Right lobe of liver (tissue), 6 donors: ENCODE measurements around the gene POU2F3. TPM values are rescaled to one million over a fixed set of nuclear protein-coding genes. Genes with fewer than 3 reads are reported as not detected.

Experiments used
- ATAC-seq, 4 donors: fragments of 200-7000 bp; cut with Tn5 transposase; one replicate each; pipeline ENCODE4 v1.9.1; 2020; ENCODE audit warnings: mild to moderate bottlenecking in 4 of 4, moderate library complexity in 4 of 4
- DNase-seq, 3 donors: peaks; one replicate each; pipeline ENCODE4 v3.0.0-alpha.2; 2020
- H3K27ac ChIP-seq, 3 donors: fragments of 200-600 bp; one replicate each; pipeline ENCODE4 v1.8.0; 2022
- H3K27me3 ChIP-seq, 2 donors: fragments of 200-600 bp; one replicate each; pipeline ENCODE4 v1.8.0; 2022
- H3K36me3 ChIP-seq, 4 donors: fragments of 200-600 bp; sonication (generic) in 1 of 4; one replicate each; pipeline versions ENCODE4 v1.5.1 to v1.8.0; 2017 to 2022; ENCODE audit warnings: control low read depth in 1 of 4
- H3K4me1 ChIP-seq, 4 donors: fragments of 200-600 bp; sonication (generic) in 1 of 4; one replicate each; pipeline versions ENCODE4 v1.5.1 to v1.8.0; 2017 to 2022; ENCODE audit warnings: control low read depth in 1 of 4
- H3K4me3 ChIP-seq, 3 donors: fragments of 200-600 bp; one replicate each; pipeline ENCODE4 v1.8.0; 2022
- H3K9me3 ChIP-seq, 4 donors: fragments of 200-600 bp; sonication (generic) in 1 of 4; one replicate each; pipeline versions ENCODE4 v1.5.1 to v1.8.0; 2017 to 2022; ENCODE audit warnings: control low read depth in 1 of 4
- POLR2A ChIP-seq: fragments of 450-650 bp; IDR thresholded peaks from one replicate; pipeline ENCODE4 v1.6.1; 2017; ENCODE audit warnings: antibody characterized with exemption, mild to moderate bottlenecking
- WGBS: methylation state at CpG from one replicate; pipeline ENCODE4 v1.1.6; 2018; ENCODE audit warnings: low coverage, low lambda C conversion rate; ENCODE audit not compliant: insufficient coverage; ENCODE audit errors: missing lambda C conversion rate; 5-methylcytosine and 5-hydroxymethylcytosine counted together
- intact Hi-C, 2 donors: fragments of 100-400 bp; cut with DNase I; formaldehyde crosslinking; loops; one replicate each; pipeline versions ENCODE4 v1.11.2 to v1.14.1; 2022
- total RNA-seq, 6 experiments: library from RNA; depleted of rRNA in 2 of 6; stranded (reverse); fragments of >200 nt in 2 of 6; fragmentation: NEBNext Ultra II Directional in 3 of 6; extraction: Animal tissue kit (Norgen Biotek cat#: 25700) in 3 of 6; gene quantifications; one replicate each; pipeline versions ENCODE4 v1.1.0 to v1.2.4, GENCODE V29; 2016 to 2023
- TF ChIP-seq, protein P1 (sequence below), 4 donors: fragments of 200-600 bp in 3 of 4; fragments of 450-650 bp in 1 of 4; IDR thresholded peaks; one replicate each; pipeline versions ENCODE4 v1.5.1 to v1.8.0; 2016 to 2022; ENCODE audit warnings: antibody characterized with exemption in 4 of 4, mild to moderate bottlenecking in 2 of 4
- donor health status: DM: no; HTN: yes; CAD: no.
- donor health status: DM: no; HTN: no; CAD: no.
- donor health status: DM: no; HTN: no; CAD: no.
- donor health status: DM: no; HTN: yes; CAD: no.
- donor health status: DM: no; HTN: yes; CAD: no.

POU2F3 gene
- total RNA-seq, 6 experiments from 2014 or later: not detected

DNA sequence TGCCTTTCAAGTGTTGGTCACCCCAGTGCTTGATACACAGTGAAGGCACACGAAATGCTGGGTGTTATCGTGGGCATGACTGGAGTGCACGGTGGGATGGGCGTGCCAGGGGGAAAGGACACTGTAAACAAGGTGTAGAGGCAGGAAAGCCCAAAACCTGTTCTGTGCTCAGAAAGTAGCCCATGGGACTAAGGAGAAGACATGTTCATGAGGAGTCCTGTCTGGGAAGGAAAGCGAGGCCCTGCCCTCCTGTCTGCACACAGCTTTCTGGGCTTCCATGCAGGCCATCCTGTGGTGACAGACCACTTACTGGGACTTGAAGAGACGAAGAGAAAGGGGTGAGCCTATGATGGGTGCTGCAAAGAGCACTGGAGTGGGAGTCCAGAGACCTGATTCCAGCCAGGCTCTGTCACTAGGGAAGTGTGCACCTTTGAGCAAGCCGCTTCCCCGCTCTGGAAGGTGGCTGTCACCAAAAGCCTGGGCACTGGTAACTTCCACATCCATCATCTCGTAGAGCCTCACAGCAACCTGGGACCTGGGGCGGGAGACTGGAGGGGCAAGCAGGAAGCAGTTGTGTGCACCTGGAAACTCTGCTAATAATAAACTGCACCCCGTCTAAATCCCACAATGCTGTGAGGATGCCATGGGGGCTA is 846 bp upstream of the POU2F3 start:
- Histone ChIP-seq H3K9me3 (no peaks in the 10 kb centered on the region), H3K36me3 (no peaks in the 10 kb centered on the region), H3K4me1 (peaks cover 0 to 3% (median 0%) of the 10 kb centered on the region in 4 donors), H3K27me3 (no peaks in the 10 kb centered on the region), H3K27ac (no peak overlapping the region), H3K4me3 (no peak overlapping the region)
- 74% methylated on average over 7 of the region's 11 CpGs for WGBS
- TF ChIP-seq, protein P1, sequence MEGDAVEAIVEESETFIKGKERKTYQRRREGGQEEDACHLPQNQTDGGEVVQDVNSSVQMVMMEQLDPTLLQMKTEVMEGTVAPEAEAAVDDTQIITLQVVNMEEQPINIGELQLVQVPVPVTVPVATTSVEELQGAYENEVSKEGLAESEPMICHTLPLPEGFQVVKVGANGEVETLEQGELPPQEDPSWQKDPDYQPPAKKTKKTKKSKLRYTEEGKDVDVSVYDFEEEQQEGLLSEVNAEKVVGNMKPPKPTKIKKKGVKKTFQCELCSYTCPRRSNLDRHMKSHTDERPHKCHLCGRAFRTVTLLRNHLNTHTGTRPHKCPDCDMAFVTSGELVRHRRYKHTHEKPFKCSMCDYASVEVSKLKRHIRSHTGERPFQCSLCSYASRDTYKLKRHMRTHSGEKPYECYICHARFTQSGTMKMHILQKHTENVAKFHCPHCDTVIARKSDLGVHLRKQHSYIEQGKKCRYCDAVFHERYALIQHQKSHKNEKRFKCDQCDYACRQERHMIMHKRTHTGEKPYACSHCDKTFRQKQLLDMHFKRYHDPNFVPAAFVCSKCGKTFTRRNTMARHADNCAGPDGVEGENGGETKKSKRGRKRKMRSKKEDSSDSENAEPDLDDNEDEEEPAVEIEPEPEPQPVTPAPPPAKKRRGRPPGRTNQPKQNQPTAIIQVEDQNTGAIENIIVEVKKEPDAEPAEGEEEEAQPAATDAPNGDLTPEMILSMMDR (IDR thresholded peaks at IDR 0.05): no peak
- no peak for TF ChIP-seq POLR2A
- DNase-seq: no peak
- intact Hi-C loops: loop anchor here in 1 of 2 donors (5.0 kb wide), 1 partner anchor 58 kb away; no protein-coding TSS in a partner anchor
- no peak for ATAC-seq

DNA sequence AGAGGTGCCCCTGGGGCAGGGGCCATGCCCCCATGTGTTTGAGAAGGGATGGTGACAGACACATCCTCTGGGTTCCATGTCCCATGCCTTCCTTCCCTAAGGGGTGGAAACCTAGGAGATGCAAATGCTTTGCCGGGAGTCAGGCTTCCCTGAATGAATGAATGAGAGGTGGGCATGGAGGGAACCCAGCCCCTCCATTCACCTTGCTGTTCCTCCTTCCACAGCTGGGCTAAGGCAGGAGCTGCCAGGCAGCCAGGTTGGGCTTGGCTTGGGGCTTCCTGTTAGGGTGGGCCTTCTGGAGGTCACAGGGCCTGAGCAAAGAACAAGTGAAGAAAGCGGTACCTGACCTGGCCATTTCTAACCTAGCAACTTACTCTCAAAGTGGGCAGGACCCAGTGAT is 926 bp downstream of the POU2F3 start:
- TF ChIP-seq, protein P1 (IDR thresholded peaks at IDR 0.05): no peak
- TF ChIP-seq POLR2A: no peak
- Histone ChIP-seq H3K27me3 (no peaks in the 10 kb centered on the region), H3K36me3 (no peaks in the 10 kb centered on the region), H3K9me3 (no peaks in the 10 kb centered on the region), H3K4me3 (no peak overlapping the region), H3K4me1 (peaks cover 0 to 3% (median 0%) of the 10 kb centered on the region in 4 donors), H3K27ac (no peak overlapping the region)
- intact Hi-C loops: loop anchor here in 1 of 2 donors (5.0 kb wide), 1 partner anchor 56 kb away; no protein-coding TSS in a partner anchor
- 100% methylated on average over 1 of the region's 2 CpGs for WGBS
- no peak for DNase-seq
- ATAC-seq: no peak

DNA sequence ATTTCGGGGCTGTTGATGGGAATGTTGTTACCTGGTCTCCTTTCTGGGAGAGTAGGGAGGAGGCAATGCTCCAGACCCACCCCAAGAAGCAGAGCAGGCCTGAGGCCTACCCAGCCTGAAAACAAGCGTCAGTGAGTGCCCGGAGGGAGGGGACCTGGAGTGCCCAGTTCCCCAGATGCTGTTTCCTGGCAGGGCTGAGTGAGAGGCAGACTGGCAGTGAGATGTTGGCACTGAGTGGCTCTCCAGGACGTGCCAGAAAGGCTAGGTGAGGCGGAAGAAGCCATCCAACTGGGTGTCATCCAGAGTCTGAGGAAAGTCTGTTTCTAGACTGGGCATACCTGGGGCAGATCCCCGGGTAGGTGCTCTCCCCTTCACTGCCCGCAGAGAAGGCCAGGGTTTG is 1.3 kb downstream of the POU2F3 start:
- no peak for ATAC-seq
- H3K4me3 ChIP-seq: no peak overlapping the region
- H3K4me1 ChIP-seq: peaks cover 0 to 3% (median 0%) of the 10 kb centered on the region in 4 donors
- WGBS: no CpG with 5 or more reads among the region's 7 CpGs
- DNase-seq: no peak
- intact Hi-C loops: loop anchor here in 1 of 2 donors (5.0 kb wide), 1 partner anchor 56 kb away; no protein-coding TSS in a partner anchor
- no peak overlapping the region for H3K27ac ChIP-seq
- H3K27me3 ChIP-seq: no peaks in the 10 kb centered on the region
- no peaks in the 10 kb centered on the region for H3K36me3 ChIP-seq
- no peaks in the 10 kb centered on the region for H3K9me3 ChIP-seq
- TF ChIP-seq, protein P1 (IDR thresholded peaks at IDR 0.05): no peak

DNA sequence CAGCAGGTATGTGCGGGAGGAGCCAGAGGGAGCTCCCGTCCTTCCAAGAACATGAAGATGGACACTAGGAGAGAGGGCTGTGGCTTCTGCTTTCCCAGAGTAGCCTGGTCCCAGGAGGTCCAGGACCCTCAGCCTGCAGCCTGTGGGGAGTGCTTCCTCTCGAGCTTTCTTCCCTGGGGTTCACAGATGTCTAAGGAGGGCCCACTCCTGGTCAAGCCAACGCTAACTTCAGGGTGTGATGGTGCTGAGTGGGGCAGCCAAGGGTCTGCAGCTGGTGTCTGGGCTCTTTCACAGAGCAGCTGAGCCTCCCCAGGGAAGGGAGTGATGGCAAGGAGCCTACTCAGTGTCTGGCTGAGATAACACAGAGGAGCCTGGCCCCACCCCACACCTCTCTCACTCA is 3.3 kb downstream of the POU2F3 start:
- no peak for DNase-seq
- Histone ChIP-seq H3K9me3 (no peaks in the 10 kb centered on the region), H3K36me3 (no peaks in the 10 kb centered on the region), H3K27me3 (no peaks in the 10 kb centered on the region), H3K4me1 (peaks cover 0 to 3% (median 0%) of the 10 kb centered on the region in 4 donors), H3K4me3 (no peak overlapping the region), H3K27ac (no peak overlapping the region)
- ATAC-seq: no peak
- no peak for TF ChIP-seq POLR2A
- TF ChIP-seq, protein P1 (IDR thresholded peaks at IDR 0.05): no peak
- 100% methylated on average over 1 of the region's 4 CpGs for WGBS
- intact Hi-C loops: loop anchor here in 1 of 2 donors (5.0 kb wide), 1 partner anchor 54 kb away; no protein-coding TSS in a partner anchor
